Measurements from ENCODE around the gene NPR1. TPM values are rescaled to one million over a fixed set of nuclear protein-coding genes. Genes with fewer than 3 reads are reported as not detected.

NPR1 gene
- total RNA-seq, 1 donor from 2014 or later, result 0.19 TPM

- Histone ChIP-seq H3K27ac (no peak overlapping the region), H3K9ac (no peak overlapping the region), H3K4me3 (no peak overlapping the region), H3F3A (ENCODE audit: low read depth) (peaks cover under 1% of the 10 kb centered on the region), H3K79me2 (ENCODE audit: low read depth) (no peaks in the 10 kb centered on the region), H3K36me3 (no peaks in the 10 kb centered on the region), H3K4me2 (no peak overlapping the region), H2AFZ (replicated peaks) (no peak overlapping the region), H3K27me3 (peaks cover 16% of the 10 kb centered on the region), H3K4me1 (no peaks in the 10 kb centered on the region), H3K9me3 (ENCODE audit: low read depth) (no peaks in the 10 kb centered on the region), H4K20me1 (ENCODE audit: low read depth) (no peaks in the 10 kb centered on the region)
- peak; percentile 38 for DNase-seq (ENCODE audit: low spot score)
- H3K27ac Mint-ChIP-seq, result peak overlapping the region; percentile 16
- peak overlapping the region; percentile 72 for H3K4me3 Mint-ChIP-seq
- H3K27me3 Mint-ChIP-seq (ENCODE audit: insufficient read depth, low read depth), result peaks cover 32% of the 10 kb centered on the region
- H3K4me1 Mint-ChIP-seq, result peaks cover 19% of the 10 kb centered on the region
- TF ChIP-seq EZH2 (IDR thresholded peaks at IDR 0.05), result no peak
- no peak for TF ChIP-seq EZH2phosphoT487 (IDR thresholded peaks at IDR 0.05)
- TF ChIP-seq CTCF (IDR thresholded peaks at IDR 0.05), result no peak
- H3K9me3 Mint-ChIP-seq, result no peaks in the 10 kb centered on the region
- peaks cover 2% of the 10 kb centered on the region for H3K36me3 Mint-ChIP-seq
These were observed 7.3 kb downstream of the NPR1 start for GRCh38 chr1:153685544-153686340.

GRCh38 chr1:153687346-153688125 lies 9.0 kb downstream of the NPR1 start:
- H3K4me3 Mint-ChIP-seq, result no peak overlapping the region

GRCh38 chr1:153688276-153688675 lies 9.8 kb downstream of the NPR1 start:
- Mint-ChIP-seq H3K27ac (peak overlapping the region; percentile 15), H3K4me1 (peaks cover 19% of the 10 kb centered on the region), H3K4me3 (no peak overlapping the region), H3K27me3 (ENCODE audit: insufficient read depth, low read depth) (peaks cover 13% of the 10 kb centered on the region), H3K9me3 (no peaks in the 10 kb centered on the region), H3K36me3 (no peaks in the 10 kb centered on the region)
- no peak for DNase-seq (ENCODE audit: low spot score)
- Histone ChIP-seq H3K79me2 (ENCODE audit: low read depth) (no peaks in the 10 kb centered on the region), H3K4me2 (no peak overlapping the region), H4K20me1 (ENCODE audit: low read depth) (no peaks in the 10 kb centered on the region), H2AFZ (replicated peaks) (no peak overlapping the region), H3K36me3 (no peaks in the 10 kb centered on the region), H3K4me1 (no peaks in the 10 kb centered on the region), H3K4me3 (no peak overlapping the region), H3K9ac (no peak overlapping the region), H3F3A (ENCODE audit: low read depth) (no peaks in the 10 kb centered on the region), H3K9me3 (ENCODE audit: low read depth) (no peaks in the 10 kb centered on the region), H3K27me3 (no peaks in the 10 kb centered on the region), H3K27ac (no peak overlapping the region)
- TF ChIP-seq EZH2 (IDR thresholded peaks at IDR 0.05) (no peak), EZH2phosphoT487 (IDR thresholded peaks at IDR 0.05) (no peak), CTCF (IDR thresholded peaks at IDR 0.05) (no peak)

More at GRCh38 chr1:153687346-153688125, 9.0 kb downstream of the NPR1 start:
- Histone ChIP-seq H3K4me3 (no peak overlapping the region), H3K27ac (no peak overlapping the region), H3K36me3 (no peaks in the 10 kb centered on the region), H3F3A (ENCODE audit: low read depth) (no peaks in the 10 kb centered on the region), H4K20me1 (ENCODE audit: low read depth) (no peaks in the 10 kb centered on the region), H3K9me3 (ENCODE audit: low read depth) (no peaks in the 10 kb centered on the region), H3K27me3 (no peaks in the 10 kb centered on the region), H3K4me2 (no peak overlapping the region), H3K79me2 (ENCODE audit: low read depth) (no peaks in the 10 kb centered on the region), H2AFZ (replicated peaks) (no peak overlapping the region), H3K4me1 (no peaks in the 10 kb centered on the region), H3K9ac (no peak overlapping the region)
- peaks cover 17% of the 10 kb centered on the region for H3K27me3 Mint-ChIP-seq (ENCODE audit: insufficient read depth, low read depth)
- no peaks in the 10 kb centered on the region for H3K36me3 Mint-ChIP-seq
- H3K27ac Mint-ChIP-seq, result no peak overlapping the region
- no peak for TF ChIP-seq EZH2 (IDR thresholded peaks at IDR 0.05)
- no peak for TF ChIP-seq EZH2phosphoT487 (IDR thresholded peaks at IDR 0.05)
- TF ChIP-seq CTCF (IDR thresholded peaks at IDR 0.05), result no peak
- H3K4me1 Mint-ChIP-seq, result peaks cover 19% of the 10 kb centered on the region
- no peaks in the 10 kb centered on the region for H3K9me3 Mint-ChIP-seq
- no peak for DNase-seq (ENCODE audit: low spot score)
